Measurements from ENCODE around the gene ILDR1. TPM values are rescaled to one million over a fixed set of nuclear protein-coding genes. Genes with fewer than 3 reads are reported as not detected.

The ILDR1 gene
- total RNA-seq, 2 experiments from 2014 or later = not detected

DNA sequence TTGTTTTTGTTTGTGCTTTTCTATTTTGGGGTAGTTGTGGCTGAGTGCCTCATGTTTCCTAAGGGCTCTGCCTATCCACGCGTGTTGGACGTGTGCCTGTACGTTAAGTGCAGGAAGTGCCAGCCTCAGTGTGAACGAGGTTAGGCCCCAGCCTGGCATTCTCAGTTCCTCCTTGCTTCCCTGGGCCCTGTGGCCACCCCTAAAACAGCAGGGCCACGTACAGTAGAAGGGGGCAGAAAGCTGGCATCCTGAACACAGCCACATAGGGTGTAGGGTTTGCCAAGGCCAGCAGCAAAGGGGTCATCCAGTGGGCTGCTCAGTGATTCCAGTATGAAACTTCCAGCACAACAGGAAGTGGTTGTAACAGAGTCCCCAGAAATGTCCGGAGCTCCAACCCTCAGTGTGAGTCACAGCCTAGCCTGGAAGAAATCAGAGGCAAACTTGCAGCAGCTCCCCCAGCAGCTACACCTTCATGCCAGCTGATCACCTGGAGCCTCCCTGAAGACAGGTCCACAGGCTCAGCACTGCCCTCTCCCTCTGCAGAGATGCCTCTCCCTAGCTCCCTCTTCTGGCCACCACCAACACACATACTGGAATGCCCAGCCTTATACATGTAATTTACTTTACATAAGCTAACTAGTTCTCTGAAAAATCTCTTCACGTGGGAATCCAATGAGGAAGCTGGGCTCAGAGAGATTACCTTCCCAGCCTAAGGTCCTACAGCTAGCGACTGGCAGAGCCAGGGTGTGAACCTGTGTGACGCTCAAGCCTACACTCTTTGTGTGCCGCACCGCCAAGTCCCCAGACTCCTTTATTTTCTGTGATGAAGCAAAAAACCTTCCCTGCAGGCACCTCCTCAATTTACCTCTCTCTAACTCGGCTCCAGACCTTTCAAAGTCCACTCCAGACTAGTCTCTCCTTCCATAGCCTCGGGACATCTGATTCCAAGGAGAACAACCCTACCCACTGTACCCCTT is 26.6 kb downstream of the ILDR1 start:
- Mint-ChIP-seq H3K27me3 (no peaks in the 10 kb centered on the region), H3K4me1 (peaks cover 26% of the 10 kb centered on the region), H3K36me3 (peaks cover 3% of the 10 kb centered on the region), H3K27ac (no peak overlapping the region), H3K9me3 (no peaks in the 10 kb centered on the region), H3K4me3 (no peak overlapping the region)
- POLR2A ChIA-PET = no interaction called here
- peak; percentile 56 for ATAC-seq (ENCODE audit: low read depth)
- DNase-seq = no peak

DNA sequence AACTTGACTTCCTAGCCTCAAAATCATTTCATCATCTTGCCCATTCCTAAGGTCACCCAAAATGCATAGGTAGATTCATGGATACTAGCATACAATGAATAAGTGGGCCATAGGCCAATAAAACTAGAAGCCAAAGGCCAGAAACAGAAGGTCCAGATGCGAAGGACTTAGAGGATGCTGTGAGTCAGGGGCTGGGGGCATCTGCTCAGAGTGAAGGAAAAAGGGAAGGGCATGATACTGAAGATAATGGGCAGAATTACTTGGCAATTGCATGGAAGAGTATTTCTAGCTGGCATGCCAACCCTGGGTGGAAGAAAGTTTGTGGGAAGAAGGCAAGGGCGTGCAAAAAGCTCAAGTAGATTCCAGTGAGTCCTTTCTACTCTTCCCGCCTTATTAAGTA is 27.5 kb downstream of the ILDR1 start:
- ATAC-seq (ENCODE audit: low read depth) (no peak), DNase-seq (no peak)
- POLR2A ChIA-PET = no interaction called here
- H3K9me3 Mint-ChIP-seq = no peaks in the 10 kb centered on the region
- H3K36me3 Mint-ChIP-seq = peaks cover 3% of the 10 kb centered on the region
- no peak overlapping the region for H3K27ac Mint-ChIP-seq
- peaks cover 26% of the 10 kb centered on the region for H3K4me1 Mint-ChIP-seq
- no peak overlapping the region for H3K4me3 Mint-ChIP-seq
- no peaks in the 10 kb centered on the region for H3K27me3 Mint-ChIP-seq

DNA sequence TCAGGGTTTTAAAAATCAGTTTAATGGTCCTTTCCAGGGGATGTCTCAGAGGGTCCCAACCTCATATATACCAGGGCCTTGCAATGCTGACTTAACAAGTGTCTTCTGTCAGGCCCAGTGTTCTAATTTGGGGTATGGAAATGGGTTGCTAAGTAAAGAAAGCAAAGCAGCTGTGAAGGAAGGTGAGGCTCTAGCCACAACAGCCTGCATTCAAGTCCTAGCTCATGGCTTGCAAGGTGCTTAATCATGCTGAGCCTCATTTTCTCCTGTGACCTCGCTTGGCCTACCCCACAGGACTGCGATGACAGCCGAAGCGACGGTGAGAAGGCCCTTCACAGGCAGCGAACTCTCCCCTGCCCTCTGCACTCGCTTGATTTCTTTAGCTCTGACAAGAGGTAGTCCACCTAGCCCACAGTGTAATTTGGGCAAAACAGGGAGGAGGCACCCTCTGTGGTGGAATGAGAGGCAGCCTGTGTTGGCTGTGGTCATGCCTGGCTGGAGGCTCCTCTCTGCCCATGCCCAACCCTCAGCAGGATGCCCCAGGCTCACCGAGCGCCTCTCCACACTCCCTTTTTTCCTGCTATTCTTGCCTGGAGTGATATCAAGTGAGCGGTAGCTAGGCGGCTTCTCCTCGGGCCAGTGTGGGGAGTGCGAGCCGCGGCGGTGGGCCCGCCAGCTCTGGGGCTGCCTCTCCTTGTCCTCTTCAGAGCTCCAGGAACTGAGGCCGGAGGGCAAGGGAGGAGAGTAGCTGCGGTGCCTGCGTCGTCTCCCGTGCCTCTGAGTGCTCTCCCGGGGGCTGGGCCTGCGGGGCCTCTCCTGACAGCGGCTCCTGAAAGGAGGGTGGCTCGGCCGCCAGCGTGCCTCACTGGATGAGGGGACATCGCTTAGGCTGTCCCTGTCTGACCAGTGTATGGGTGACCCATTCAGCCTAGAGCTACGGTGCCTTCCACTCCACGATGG is 29.2 kb downstream of the ILDR1 start:
- H3K27me3 Mint-ChIP-seq = peaks cover 4% of the 10 kb centered on the region
- DNase-seq = no peak
- POLR2A ChIA-PET = interaction anchor here (0.5 kb wide), 1 partner anchor 1919 kb away, joined by 3 read pairs; no protein-coding TSS in a partner anchor
- no peaks in the 10 kb centered on the region for H3K9me3 Mint-ChIP-seq
- peaks cover 21% of the 10 kb centered on the region for H3K4me1 Mint-ChIP-seq
- H3K27ac Mint-ChIP-seq = no peak overlapping the region
- no peaks in the 10 kb centered on the region for H3K36me3 Mint-ChIP-seq
- no peak overlapping the region for H3K4me3 Mint-ChIP-seq
- no peak for ATAC-seq (ENCODE audit: low read depth)

DNA sequence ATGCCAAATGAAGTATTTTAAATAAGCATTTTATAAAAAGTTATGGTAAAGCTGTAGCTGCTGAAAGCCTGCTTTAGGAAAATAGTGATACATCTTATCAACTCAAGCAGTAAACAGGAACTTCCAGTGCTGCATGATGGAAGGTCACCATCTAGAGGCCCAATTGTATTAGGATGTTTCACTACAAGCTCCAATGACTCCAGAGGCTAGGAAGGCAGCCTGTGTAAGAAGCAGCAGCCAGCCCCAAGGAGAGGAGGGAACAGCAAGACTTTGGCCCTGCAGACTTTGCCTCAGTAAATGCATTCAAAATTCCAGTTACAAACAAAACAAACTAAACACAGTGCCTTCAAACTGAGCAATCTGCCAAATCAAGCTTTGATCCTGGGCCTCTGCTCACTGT is 32.1 kb downstream of the ILDR1 start:
- H3K27me3 Mint-ChIP-seq = peaks cover 7% of the 10 kb centered on the region
- ATAC-seq (ENCODE audit: low read depth) (no peak), DNase-seq (no peak)
- no peak overlapping the region for H3K4me3 Mint-ChIP-seq
- peaks cover 8% of the 10 kb centered on the region for H3K4me1 Mint-ChIP-seq
- peaks cover 2% of the 10 kb centered on the region for H3K9me3 Mint-ChIP-seq
- peaks cover 3% of the 10 kb centered on the region for H3K36me3 Mint-ChIP-seq
- no peak overlapping the region for H3K27ac Mint-ChIP-seq
- POLR2A ChIA-PET = no interaction called here

DNA sequence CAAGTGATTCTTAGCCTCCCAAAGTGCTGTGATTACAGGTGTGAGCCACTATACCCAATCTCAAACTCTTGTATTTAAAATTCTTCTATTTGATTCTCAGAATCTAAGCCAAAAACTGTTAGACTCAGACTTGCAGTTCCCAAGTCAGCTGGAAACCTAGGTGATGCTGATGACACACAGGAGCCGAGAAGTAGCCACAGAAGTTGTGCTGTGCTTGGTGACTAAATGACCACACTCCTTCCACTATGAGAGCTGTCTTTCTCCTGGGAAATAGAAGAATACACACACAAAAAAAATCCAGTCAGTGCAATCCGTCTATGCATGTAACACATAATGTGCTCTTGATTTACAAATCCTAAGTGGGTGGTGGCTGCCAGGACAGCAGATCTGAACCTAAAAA is 33.9 kb downstream of the ILDR1 start:
- DNase-seq (no peak), ATAC-seq (ENCODE audit: low read depth) (no peak)
- H3K4me3 Mint-ChIP-seq = no peak overlapping the region
- POLR2A ChIA-PET = no interaction called here
- H3K4me1 Mint-ChIP-seq = peaks cover 4% of the 10 kb centered on the region
- peaks cover 9% of the 10 kb centered on the region for H3K27me3 Mint-ChIP-seq
- H3K27ac Mint-ChIP-seq = no peak overlapping the region
- H3K9me3 Mint-ChIP-seq = peaks cover 11% of the 10 kb centered on the region
- peaks cover 12% of the 10 kb centered on the region for H3K36me3 Mint-ChIP-seq

DNA sequence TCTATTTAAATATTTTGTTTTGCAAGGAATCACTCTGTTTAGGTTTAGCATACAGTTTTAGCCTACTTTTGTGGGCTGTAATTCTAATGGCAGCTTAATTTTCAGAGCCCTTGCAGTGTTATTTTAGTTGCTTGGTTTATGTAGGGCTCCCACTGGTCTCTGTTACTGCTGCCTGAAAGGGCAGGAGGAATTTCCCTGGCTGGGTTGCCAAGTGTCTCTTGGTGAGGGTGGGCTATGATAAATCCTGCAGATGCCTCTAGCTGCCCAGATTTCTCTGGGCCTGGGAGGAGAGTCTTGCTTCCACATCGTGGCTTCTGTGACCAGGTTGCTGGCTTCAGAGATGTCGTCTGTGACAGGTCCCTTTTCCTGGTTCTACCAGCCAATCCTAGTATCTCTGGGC is 36.2 kb downstream of the ILDR1 start:
- H3K4me1 Mint-ChIP-seq = peaks cover 10% of the 10 kb centered on the region
- H3K27me3 Mint-ChIP-seq = peaks cover 14% of the 10 kb centered on the region
- H3K36me3 Mint-ChIP-seq = peaks cover 15% of the 10 kb centered on the region
- ATAC-seq (ENCODE audit: low read depth) = no peak
- peaks cover 11% of the 10 kb centered on the region for H3K9me3 Mint-ChIP-seq
- no peak overlapping the region for H3K4me3 Mint-ChIP-seq
- no peak for DNase-seq
- H3K27ac Mint-ChIP-seq = no peak overlapping the region
- POLR2A ChIA-PET = no interaction called here

DNA sequence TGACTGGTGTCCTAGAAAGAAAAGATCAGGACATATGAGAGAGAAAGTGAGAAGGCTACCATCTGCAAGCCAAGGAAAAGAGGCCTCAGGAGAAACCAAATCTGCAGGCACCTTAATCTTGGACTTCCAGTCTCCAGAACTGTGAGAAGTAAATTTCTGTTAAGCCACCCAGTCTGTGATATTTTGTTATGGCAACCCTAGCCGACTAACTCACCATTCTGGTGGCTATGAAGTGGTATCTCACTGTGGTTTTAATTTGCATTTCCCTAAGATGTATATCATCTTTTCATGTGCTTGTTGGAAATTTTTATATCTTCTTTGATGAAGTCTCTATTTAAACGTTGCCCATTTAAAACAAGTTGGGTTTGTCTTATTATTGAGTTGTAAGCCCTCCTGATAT is 40.6 kb downstream of the ILDR1 start:
- H3K27ac Mint-ChIP-seq = no peak overlapping the region
- POLR2A ChIA-PET = no interaction called here
- DNase-seq = no peak
- H3K36me3 Mint-ChIP-seq = peaks cover 17% of the 10 kb centered on the region
- peaks cover 16% of the 10 kb centered on the region for H3K9me3 Mint-ChIP-seq
- peaks cover 9% of the 10 kb centered on the region for H3K27me3 Mint-ChIP-seq
- ATAC-seq (ENCODE audit: low read depth) = no peak
- H3K4me3 Mint-ChIP-seq = no peak overlapping the region
- peaks cover 16% of the 10 kb centered on the region for H3K4me1 Mint-ChIP-seq

DNA sequence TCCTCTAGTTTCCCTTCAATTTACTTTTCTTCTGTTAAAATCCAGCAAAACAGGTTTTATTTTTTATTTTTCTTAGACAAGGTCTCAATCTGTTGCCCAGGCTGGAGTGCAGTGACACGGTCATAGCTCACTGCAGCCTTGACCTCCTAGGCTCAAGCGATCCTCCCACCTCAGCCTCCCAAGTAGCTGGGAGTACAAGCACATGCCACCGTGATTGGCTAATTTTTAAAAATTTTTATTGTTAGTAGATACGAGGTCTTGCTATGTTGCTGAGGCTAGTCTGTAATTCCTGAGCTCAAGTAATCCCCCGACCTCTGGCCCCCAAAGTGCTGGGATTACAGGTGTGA is 41.6 kb downstream of the ILDR1 start:
- H3K36me3 Mint-ChIP-seq = peaks cover 17% of the 10 kb centered on the region
- peaks cover 9% of the 10 kb centered on the region for H3K27me3 Mint-ChIP-seq
- ATAC-seq (ENCODE audit: low read depth) = no peak
- no peak overlapping the region for H3K4me3 Mint-ChIP-seq
- H3K27ac Mint-ChIP-seq = no peak overlapping the region
- H3K4me1 Mint-ChIP-seq = peaks cover 16% of the 10 kb centered on the region
- POLR2A ChIA-PET = no interaction called here
- DNase-seq = no peak
- peaks cover 16% of the 10 kb centered on the region for H3K9me3 Mint-ChIP-seq

DNA sequence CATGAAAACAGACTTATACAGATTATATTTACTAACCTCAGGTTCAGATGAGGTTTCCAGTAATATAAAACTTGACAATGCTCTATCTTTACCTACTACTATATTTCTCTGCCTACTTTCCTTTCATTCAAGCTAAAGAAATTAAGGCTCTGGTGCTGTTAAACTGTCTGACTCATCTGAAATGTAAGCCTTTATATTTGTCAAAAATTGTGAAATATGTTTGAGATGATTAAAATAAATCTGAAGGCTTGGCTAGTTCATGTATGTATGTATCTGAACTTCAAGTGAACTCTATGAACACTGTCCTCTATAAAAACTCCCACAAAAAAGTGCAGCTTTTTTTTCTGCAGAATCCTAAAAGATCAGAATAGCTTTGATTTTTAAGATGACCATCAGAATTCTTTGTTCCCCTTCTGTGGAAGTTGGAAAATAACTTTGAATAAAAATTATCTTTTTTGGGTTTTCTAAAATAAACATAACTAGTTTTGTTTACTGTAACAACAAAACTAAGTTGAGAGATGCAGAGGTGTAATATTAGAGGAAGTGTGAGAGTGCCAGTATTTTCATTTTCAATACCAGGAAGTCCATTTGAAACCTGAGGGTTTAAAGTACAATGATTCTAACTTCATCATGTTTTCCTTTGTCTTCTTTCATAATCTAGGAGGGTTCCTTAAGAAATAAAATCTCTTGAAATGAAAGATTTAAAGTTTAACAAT is 42.2 kb downstream of the ILDR1 start:
- H3K36me3 Mint-ChIP-seq = peaks cover 13% of the 10 kb centered on the region
- no peak for DNase-seq
- H3K4me3 Mint-ChIP-seq = no peak overlapping the region
- ATAC-seq (ENCODE audit: low read depth) = no peak
- POLR2A ChIA-PET = no interaction called here
- H3K4me1 Mint-ChIP-seq = peaks cover 16% of the 10 kb centered on the region
- peaks cover 9% of the 10 kb centered on the region for H3K27me3 Mint-ChIP-seq
- no peak overlapping the region for H3K27ac Mint-ChIP-seq
- peaks cover 14% of the 10 kb centered on the region for H3K9me3 Mint-ChIP-seq

DNA sequence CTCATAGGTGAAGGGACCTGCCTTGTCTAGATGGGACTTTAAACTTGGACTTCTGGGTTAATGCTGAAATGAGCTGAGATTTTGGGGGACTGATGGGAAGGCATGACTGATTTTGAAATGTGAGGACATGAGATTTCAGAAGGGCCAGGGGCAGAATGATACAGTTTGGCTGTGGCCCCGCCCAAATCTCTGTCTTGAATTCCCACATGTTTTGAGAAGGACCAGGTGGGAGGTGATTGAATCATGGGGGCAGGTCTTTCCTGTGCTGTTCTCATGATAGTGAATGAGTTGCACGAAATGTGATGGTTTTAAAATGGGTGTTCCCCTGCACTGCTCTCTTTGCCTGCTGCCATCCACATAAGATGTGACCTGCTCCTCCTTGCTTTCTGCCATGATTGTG is 42.8 kb downstream of the ILDR1 start:
- no peak for DNase-seq
- no peak overlapping the region for H3K27ac Mint-ChIP-seq
- H3K4me3 Mint-ChIP-seq = no peak overlapping the region
- H3K27me3 Mint-ChIP-seq = peaks cover 6% of the 10 kb centered on the region
- POLR2A ChIA-PET = no interaction called here
- peaks cover 14% of the 10 kb centered on the region for H3K36me3 Mint-ChIP-seq
- no peak for ATAC-seq (ENCODE audit: low read depth)
- peaks cover 16% of the 10 kb centered on the region for H3K4me1 Mint-ChIP-seq
- H3K9me3 Mint-ChIP-seq = peaks cover 16% of the 10 kb centered on the region

DNA sequence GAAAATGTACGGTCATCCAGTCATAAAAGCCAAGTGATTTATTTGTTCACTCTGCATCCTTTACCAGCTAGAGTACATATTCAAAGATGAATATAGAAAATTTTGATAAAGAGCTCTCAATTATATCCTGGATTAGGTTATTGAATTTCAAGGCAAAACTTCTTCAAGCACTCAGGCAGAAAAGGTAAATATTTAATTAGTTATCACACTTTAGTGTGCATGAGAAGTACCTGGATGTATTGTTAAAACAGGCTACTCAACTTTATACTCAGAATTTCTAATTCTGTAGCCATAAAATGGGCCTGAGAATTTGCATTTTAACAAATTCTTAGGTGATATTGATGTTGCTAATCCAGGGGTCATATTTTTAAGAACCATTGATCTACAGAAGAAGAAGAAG is 45.3 kb downstream of the ILDR1 start:
- H3K4me1 Mint-ChIP-seq = peaks cover 15% of the 10 kb centered on the region
- POLR2A ChIA-PET = no interaction called here
- peaks cover 4% of the 10 kb centered on the region for H3K36me3 Mint-ChIP-seq
- ATAC-seq (ENCODE audit: low read depth) = no peak
- no peak overlapping the region for H3K27ac Mint-ChIP-seq
- H3K9me3 Mint-ChIP-seq = peaks cover 9% of the 10 kb centered on the region
- DNase-seq = no peak
- H3K4me3 Mint-ChIP-seq = no peak overlapping the region
- H3K27me3 Mint-ChIP-seq = peaks cover 6% of the 10 kb centered on the region

DNA sequence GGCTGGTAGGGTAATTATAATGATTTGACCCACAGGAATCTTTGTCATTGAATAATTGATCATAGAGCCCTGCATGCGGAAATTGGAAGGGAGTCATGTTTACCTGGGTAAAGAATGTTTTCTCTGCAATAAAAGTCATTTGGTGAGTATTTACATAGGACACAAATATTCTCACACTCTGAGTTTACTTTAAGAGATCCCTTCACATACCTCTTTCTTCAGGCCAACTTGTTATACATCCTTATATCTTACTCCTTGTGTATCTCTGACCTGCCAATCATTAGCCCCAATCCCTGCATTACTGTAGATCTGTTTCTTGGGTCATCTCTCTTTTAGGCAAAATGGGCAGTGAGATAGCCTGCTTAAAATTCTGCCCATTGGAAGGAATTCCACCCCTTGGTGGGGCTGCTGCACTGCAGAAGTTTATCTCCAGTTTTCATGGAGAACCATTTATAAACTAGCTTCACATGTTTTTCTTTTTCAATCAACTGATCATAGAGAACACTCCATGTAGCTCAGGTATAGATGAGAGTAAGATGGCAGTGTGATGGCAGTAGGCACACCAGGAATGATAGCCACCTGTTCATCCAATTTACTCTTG is 46.2 kb downstream of the ILDR1 start:
- peaks cover 4% of the 10 kb centered on the region for H3K36me3 Mint-ChIP-seq
- POLR2A ChIA-PET = no interaction called here

DNA sequence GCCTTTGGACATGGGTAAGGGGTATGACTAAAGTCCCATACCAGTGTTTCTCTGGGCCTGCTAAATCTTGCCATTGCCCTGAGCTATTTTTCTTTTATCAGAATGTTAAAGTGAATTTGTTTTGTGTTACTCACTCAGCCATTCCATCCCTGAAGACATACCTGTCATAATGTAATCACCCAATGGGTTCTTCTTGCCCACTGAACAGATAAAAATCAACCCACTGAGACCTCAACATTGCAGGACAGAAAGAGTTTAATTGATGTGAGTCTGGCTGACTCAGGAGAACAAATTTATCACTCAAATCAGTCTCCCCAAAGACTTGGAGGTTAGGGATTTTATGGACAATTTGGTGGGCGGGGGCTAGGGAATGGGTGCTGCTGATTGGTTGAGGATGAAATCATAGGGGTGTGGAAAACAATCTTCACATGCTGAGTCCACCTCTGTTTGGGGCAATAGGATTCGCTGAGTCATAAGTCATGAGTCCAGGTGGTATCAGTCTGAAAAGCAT is 47.4 kb downstream of the ILDR1 start:
- POLR2A ChIA-PET = no interaction called here
- Mint-ChIP-seq H3K27ac (no peak overlapping the region), H3K4me3 (no peak overlapping the region), H3K4me1 (peaks cover 5% of the 10 kb centered on the region), H3K9me3 (peaks cover 9% of the 10 kb centered on the region), H3K36me3 (peaks cover 4% of the 10 kb centered on the region), H3K27me3 (peaks cover 2% of the 10 kb centered on the region)
- DNase-seq (no peak), ATAC-seq (ENCODE audit: low read depth) (no peak)

More for the DNA sequence above, 46.2 kb downstream of the ILDR1 start:
- Mint-ChIP-seq H3K27me3 (peaks cover 2% of the 10 kb centered on the region), H3K9me3 (peaks cover 9% of the 10 kb centered on the region), H3K27ac (no peak overlapping the region), H3K4me3 (no peak overlapping the region), H3K4me1 (peaks cover 10% of the 10 kb centered on the region)
- DNase-seq (no peak), ATAC-seq (ENCODE audit: low read depth) (no peak)
